SK-N-SH treated with all-trans-retinoic acid at 6 μM for 48 hours (cell line): Measurements from ENCODE around the gene TMTC3.

Experiments used
- ATAC-seq: fragments of 200-7000 bp; cut with Tn5 transposase; 3 replicates; pipeline ENCODE4 v1.9.1; 2020; ENCODE audit warnings: mild to moderate bottlenecking, moderate library complexity
- ARNTL ChIP-seq: fragments of 450-650 bp; formaldehyde crosslinking; IDR thresholded peaks from 2 replicates; pipeline ENCODE4 v1.5.0; 2020; ENCODE audit warnings: low read depth, mild to moderate bottlenecking, moderate library complexity, borderline replicate concordance
- BACH2 ChIP-seq: fragments of 250-450 bp; sonication (Bioruptor Pico); IDR thresholded peaks from 2 replicates; pipeline ENCODE4 v1.9.0; 2021; ENCODE audit warnings: mild to moderate bottlenecking, borderline replicate concordance
- CREB5 ChIP-seq: fragments of 250-450 bp; sonication (Bioruptor Pico); IDR thresholded peaks from 2 replicates; pipeline ENCODE4 v1.5.1; 2020; ENCODE audit warnings: low read depth, mild to moderate bottlenecking, moderate library complexity
- CSDC2 ChIP-seq: fragments of 250-450 bp; sonication (Bioruptor Pico); IDR thresholded peaks from 2 replicates; pipeline ENCODE4 v1.5.0; 2020; ENCODE audit warnings: mild to moderate bottlenecking, moderate library complexity
- ESRRG ChIP-seq: fragments of 250-450 bp; sonication (Bioruptor Pico); IDR thresholded peaks from 2 replicates; pipeline ENCODE4 v1.6.1; 2021; ENCODE audit warnings: mild to moderate bottlenecking
- GLIS3 ChIP-seq: fragments of 250-450 bp; sonication (Bioruptor Pico); IDR thresholded peaks from 2 replicates; pipeline ENCODE4 v1.5.0; 2020; ENCODE audit warnings: mild to moderate bottlenecking, moderate library complexity
- ISL1 ChIP-seq: fragments of 250-450 bp; sonication (Bioruptor Pico); IDR thresholded peaks from 2 replicates; pipeline ENCODE4 v2.1.2; 2022; ENCODE audit warnings: mild to moderate bottlenecking, moderate library complexity
- PATZ1 ChIP-seq: fragments of 250-450 bp; sonication (Bioruptor Pico); IDR thresholded peaks from 2 replicates; pipeline ENCODE4 v1.8.0; 2020; ENCODE audit warnings: mild to moderate bottlenecking, moderate library complexity, borderline replicate concordance
- PPARA ChIP-seq: fragments of 250-450 bp; sonication (Bioruptor Pico); IDR thresholded peaks from 2 replicates; pipeline ENCODE4 v1.5.0; 2020; ENCODE audit warnings: mild to moderate bottlenecking, borderline replicate concordance
- RARB ChIP-seq: fragments of 250-450 bp; sonication (Bioruptor Pico); IDR thresholded peaks from 2 replicates; pipeline ENCODE4 v1.8.0; 2021; ENCODE audit warnings: mild to moderate bottlenecking, moderate library complexity
- SNAI2 ChIP-seq: fragments of 250-450 bp; sonication (Bioruptor Pico); IDR thresholded peaks from 2 replicates; pipeline ENCODE4 v1.5.0; 2020; ENCODE audit warnings: mild to moderate bottlenecking, moderate library complexity
- TCF4 ChIP-seq: fragments of 250-450 bp; sonication (Bioruptor Pico); IDR thresholded peaks from 2 replicates; pipeline ENCODE4 v1.8.0; 2021; ENCODE audit warnings: mild to moderate bottlenecking, moderate library complexity, borderline replicate concordance
- TOX ChIP-seq: fragments of 250-450 bp; sonication (Bioruptor Pico); IDR thresholded peaks from 2 replicates; pipeline ENCODE4 v1.8.0; 2021; ENCODE audit warnings: mild to moderate bottlenecking, moderate library complexity, borderline replicate concordance
- ZC3H10 ChIP-seq: fragments of 250-450 bp; sonication (Bioruptor Pico); IDR thresholded peaks from 2 replicates; pipeline ENCODE4 v1.5.1; 2021; ENCODE audit warnings: mild to moderate bottlenecking, moderate library complexity
- ZFP3 ChIP-seq: fragments of 250-450 bp; sonication (Bioruptor Pico); IDR thresholded peaks from 2 replicates; pipeline ENCODE4 v1.5.0; 2020; ENCODE audit warnings: mild to moderate bottlenecking, moderate library complexity
- ZFP30 ChIP-seq: fragments of 450-650 bp; formaldehyde crosslinking; IDR thresholded peaks from 2 replicates; pipeline ENCODE4 v1.5.0; 2022; ENCODE audit warnings: mild to moderate bottlenecking, moderate library complexity
- ZNF565 ChIP-seq: fragments of 450-650 bp; formaldehyde crosslinking; conservative IDR thresholded peaks from 2 replicates; pipeline ENCODE4 v1.5.0; 2020; ENCODE audit warnings: low read depth, mild to moderate bottlenecking, moderate library complexity
- ZNF70 ChIP-seq: fragments of 450-650 bp; formaldehyde crosslinking; IDR thresholded peaks from 2 replicates; pipeline ENCODE4 v1.5.0; 2020; ENCODE audit warnings: mild to moderate bottlenecking, moderate library complexity
- ZNF8 ChIP-seq: fragments of 450-650 bp; formaldehyde crosslinking; IDR thresholded peaks from 2 replicates; pipeline ENCODE4 v1.5.0; 2020; ENCODE audit warnings: mild to moderate bottlenecking, moderate library complexity
- TF ChIP-seq, protein P1 (sequence below): fragments of 250-450 bp; sonication (Bioruptor Pico); IDR thresholded peaks from 2 replicates; pipeline ENCODE4 v1.8.0; 2021; ENCODE audit warnings: low read depth, mild to moderate bottlenecking, moderate library complexity, borderline replicate concordance
- TF ChIP-seq, protein P2 (sequence below): fragments of 250-450 bp; sonication (Bioruptor Pico); IDR thresholded peaks from 2 replicates; pipeline ENCODE4 v1.5.0; 2020; ENCODE audit warnings: mild to moderate bottlenecking, moderate library complexity
- TF ChIP-seq, protein P3 (sequence below): fragments of 250-450 bp; sonication (Bioruptor Pico); IDR thresholded peaks from 2 replicates; pipeline ENCODE4 v1.5.1; 2021; ENCODE audit warnings: mild to moderate bottlenecking, moderate library complexity

TMTC3 gene

GRCh38 chr12:88163371-88163770 lies 21.3 kb downstream of the TMTC3 start:
- ATAC-seq, result no peak

DNA sequence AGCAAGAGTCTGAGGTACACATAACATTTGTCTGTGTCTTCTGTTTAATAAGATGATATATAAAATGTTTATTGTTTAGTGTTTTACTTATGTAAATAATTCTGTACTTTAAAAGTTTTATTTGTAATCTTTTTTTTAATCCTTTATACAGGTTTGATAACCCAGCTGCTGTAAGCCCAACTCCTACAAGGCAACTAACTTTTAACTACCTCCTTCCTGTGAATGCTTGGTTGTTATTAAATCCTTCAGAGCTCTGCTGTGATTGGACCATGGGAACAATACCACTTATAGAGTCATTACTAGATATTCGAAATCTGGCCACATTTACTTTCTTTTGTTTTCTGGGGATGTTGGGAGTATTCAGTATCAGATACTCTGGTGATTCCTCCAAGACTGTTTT lies 24.1 kb downstream of the TMTC3 start:
- TF ChIP-seq PATZ1 (CRISPR knock-in tag) (no peak), TOX (CRISPR knock-in tag) (no peak), RARB (CRISPR knock-in tag) (no peak), ESRRG (CRISPR knock-in tag) (no peak), SNAI2 (CRISPR knock-in tag) (no peak), BACH2 (CRISPR knock-in tag) (no peak), ZNF565 (no peak), PPARA (CRISPR knock-in tag) (no peak), ZFP30 (CRISPR knock-in tag) (no peak), CSDC2 (CRISPR knock-in tag) (no peak), ARNTL (no peak), ISL1 (no peak), TCF4 (CRISPR knock-in tag) (no peak), ZNF70 (CRISPR knock-in tag) (no peak), ZC3H10 (CRISPR knock-in tag) (no peak), GLIS3 (no peak), CREB5 (no peak), ZNF8 (CRISPR knock-in tag) (no peak)
- TF ChIP-seq, protein P1, sequence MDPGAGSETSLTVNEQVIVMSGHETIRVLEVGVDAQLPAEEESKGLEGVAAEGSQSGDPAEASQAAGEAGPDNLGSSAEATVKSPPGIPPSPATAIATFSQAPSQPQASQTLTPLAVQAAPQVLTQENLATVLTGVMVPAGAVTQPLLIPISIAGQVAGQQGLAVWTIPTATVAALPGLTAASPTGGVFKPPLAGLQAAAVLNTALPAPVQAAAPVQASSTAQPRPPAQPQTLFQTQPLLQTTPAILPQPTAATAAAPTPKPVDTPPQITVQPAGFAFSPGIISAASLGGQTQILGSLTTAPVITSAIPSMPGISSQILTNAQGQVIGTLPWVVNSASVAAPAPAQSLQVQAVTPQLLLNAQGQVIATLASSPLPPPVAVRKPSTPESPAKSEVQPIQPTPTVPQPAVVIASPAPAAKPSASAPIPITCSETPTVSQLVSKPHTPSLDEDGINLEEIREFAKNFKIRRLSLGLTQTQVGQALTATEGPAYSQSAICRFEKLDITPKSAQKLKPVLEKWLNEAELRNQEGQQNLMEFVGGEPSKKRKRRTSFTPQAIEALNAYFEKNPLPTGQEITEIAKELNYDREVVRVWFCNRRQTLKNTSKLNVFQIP (CRISPR knock-in tag), result no peak
- TF ChIP-seq, all 23 proteins: peak for 0

More at GRCh38 chr12:88163371-88163770, 21.3 kb downstream of the TMTC3 start:
- no peak for TF ChIP-seq ZFP3 (CRISPR knock-in tag)
- no peak for TF ChIP-seq RARB (CRISPR knock-in tag)
- no peak for TF ChIP-seq ESRRG (CRISPR knock-in tag)
- no peak for TF ChIP-seq TCF4 (CRISPR knock-in tag)
- TF ChIP-seq, protein P2, sequence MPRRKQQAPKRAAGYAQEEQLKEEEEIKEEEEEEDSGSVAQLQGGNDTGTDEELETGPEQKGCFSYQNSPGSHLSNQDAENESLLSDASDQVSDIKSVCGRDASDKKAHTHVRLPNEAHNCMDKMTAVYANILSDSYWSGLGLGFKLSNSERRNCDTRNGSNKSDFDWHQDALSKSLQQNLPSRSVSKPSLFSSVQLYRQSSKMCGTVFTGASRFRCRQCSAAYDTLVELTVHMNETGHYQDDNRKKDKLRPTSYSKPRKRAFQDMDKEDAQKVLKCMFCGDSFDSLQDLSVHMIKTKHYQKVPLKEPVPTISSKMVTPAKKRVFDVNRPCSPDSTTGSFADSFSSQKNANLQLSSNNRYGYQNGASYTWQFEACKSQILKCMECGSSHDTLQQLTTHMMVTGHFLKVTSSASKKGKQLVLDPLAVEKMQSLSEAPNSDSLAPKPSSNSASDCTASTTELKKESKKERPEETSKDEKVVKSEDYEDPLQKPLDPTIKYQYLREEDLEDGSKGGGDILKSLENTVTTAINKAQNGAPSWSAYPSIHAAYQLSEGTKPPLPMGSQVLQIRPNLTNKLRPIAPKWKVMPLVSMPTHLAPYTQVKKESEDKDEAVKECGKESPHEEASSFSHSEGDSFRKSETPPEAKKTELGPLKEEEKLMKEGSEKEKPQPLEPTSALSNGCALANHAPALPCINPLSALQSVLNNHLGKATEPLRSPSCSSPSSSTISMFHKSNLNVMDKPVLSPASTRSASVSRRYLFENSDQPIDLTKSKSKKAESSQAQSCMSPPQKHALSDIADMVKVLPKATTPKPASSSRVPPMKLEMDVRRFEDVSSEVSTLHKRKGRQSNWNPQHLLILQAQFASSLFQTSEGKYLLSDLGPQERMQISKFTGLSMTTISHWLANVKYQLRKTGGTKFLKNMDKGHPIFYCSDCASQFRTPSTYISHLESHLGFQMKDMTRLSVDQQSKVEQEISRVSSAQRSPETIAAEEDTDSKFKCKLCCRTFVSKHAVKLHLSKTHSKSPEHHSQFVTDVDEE (CRISPR knock-in tag), result no peak
- TF ChIP-seq, protein P3, sequence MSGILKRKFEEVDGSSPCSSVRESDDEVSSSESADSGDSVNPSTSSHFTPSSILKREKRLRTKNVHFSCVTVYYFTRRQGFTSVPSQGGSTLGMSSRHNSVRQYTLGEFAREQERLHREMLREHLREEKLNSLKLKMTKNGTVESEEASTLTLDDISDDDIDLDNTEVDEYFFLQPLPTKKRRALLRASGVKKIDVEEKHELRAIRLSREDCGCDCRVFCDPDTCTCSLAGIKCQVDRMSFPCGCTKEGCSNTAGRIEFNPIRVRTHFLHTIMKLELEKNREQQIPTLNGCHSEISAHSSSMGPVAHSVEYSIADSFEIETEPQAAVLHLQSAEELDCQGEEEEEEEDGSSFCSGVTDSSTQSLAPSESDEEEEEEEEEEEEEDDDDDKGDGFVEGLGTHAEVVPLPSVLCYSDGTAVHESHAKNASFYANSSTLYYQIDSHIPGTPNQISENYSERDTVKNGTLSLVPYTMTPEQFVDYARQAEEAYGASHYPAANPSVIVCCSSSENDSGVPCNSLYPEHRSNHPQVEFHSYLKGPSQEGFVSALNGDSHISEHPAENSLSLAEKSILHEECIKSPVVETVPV (CRISPR knock-in tag), result no peak
- no peak for TF ChIP-seq ZC3H10 (CRISPR knock-in tag)
- no peak for TF ChIP-seq GLIS3
- TF ChIP-seq, all 23 proteins: peak for 0

GRCh38 chr12:88167384-88167783 lies 25.3 kb downstream of the TMTC3 start:
- TF ChIP-seq, protein P3 (CRISPR knock-in tag), result no peak
- no peak for TF ChIP-seq SNAI2 (CRISPR knock-in tag)
- no peak for TF ChIP-seq ISL1
- no peak for TF ChIP-seq ARNTL
- TF ChIP-seq ZC3H10 (CRISPR knock-in tag), result no peak
- no peak for TF ChIP-seq RARB (CRISPR knock-in tag)
- TF ChIP-seq, protein P2 (CRISPR knock-in tag), result no peak
- TF ChIP-seq TCF4 (CRISPR knock-in tag), result no peak
- ATAC-seq, result no peak

More for the DNA sequence above, 24.1 kb downstream of the TMTC3 start:
- no peak for ATAC-seq
